Measurements from ENCODE around the gene NBAS. TPM values are rescaled to one million over a fixed set of nuclear protein-coding genes. Genes with fewer than 3 reads are reported as not detected.

The NBAS gene
- total RNA-seq, 1 experiment from 2014 or later = 32.5 TPM

- Mint-ChIP-seq H3K27me3 (ENCODE audit: low read depth) (no peaks in the 10 kb centered on the region), H3K4me3 (no peak overlapping the region), H3K4me1 (peaks cover 3 to 6% of the 10 kb centered on the region in 2 experiments), H3K9me3 (peaks cover 4 to 15% of the 10 kb centered on the region in 2 experiments), H3K27ac (no peak overlapping the region), H3K36me3 (ENCODE audit: insufficient read depth in 1 of 3, low read depth in 3 of 3) (peaks cover 3 to 16% (median 15%) of the 10 kb centered on the region in 3 experiments; a peak in 6 of 7 replicates)
- Histone ChIP-seq H3K9ac (ENCODE audit: extremely low read depth, insufficient read length, low read length) (no peak overlapping the region), H2BK15ac (ENCODE audit: low read depth, low read length) (no peak overlapping the region), H3K18ac (ENCODE audit: insufficient read length, low read depth, low read length) (no peak overlapping the region), H4K5ac (ENCODE audit: insufficient read length, low read depth, low read length) (peak overlapping the region; percentile 69), H3K27me3 (ENCODE audit: insufficient read depth, low read length) (no peaks in the 10 kb centered on the region), H3K4me2 (ENCODE audit: insufficient read depth, insufficient read length, low read length) (no peak overlapping the region), H3K79me1 (ENCODE audit: insufficient read depth, low read depth, low read length, poor library complexity, severe bottlenecking) (peaks cover 3% of the 10 kb centered on the region), H3T11ph (ENCODE audit: low read length) (no peak overlapping the region), H2AK5ac (ENCODE audit: insufficient read length, low read length) (no peak overlapping the region), H3K23ac (ENCODE audit: insufficient read length, low read depth, low read length) (peak overlapping the region; percentile 98), H3K14ac (ENCODE audit: insufficient read depth, low read length) (no peak overlapping the region), H3K27ac (ENCODE audit: insufficient read length, low read depth, low read length) (no peak overlapping the region), H4K20me1 (ENCODE audit: control insufficient read depth, insufficient read depth, insufficient read length) (no peaks in the 10 kb centered on the region), H3K4ac (ENCODE audit: low read depth, low read length) (no peak overlapping the region), H3K9me3 (ENCODE audit: control insufficient read depth, low read depth, low read length) (no peaks in the 10 kb centered on the region), H4K8ac (replicated peaks; ENCODE audit: insufficient read length, low read depth, low read length) (no peak overlapping the region), H3K56ac (ENCODE audit: insufficient read length, low read depth, low read length) (no peak overlapping the region), H2BK5ac (ENCODE audit: insufficient read length, low read length) (no peak overlapping the region), H4K91ac (ENCODE audit: insufficient read length, low read depth, low read length) (no peak overlapping the region), H2AFZ (ENCODE audit: low read length) (no peak overlapping the region), H3K79me2 (ENCODE audit: insufficient read depth, low read length) (no peaks in the 10 kb centered on the region), H3K23me2 (ENCODE audit: insufficient read length, low read depth, low read length, poor library complexity, severe bottlenecking) (no peaks in the 10 kb centered on the region), H2BK20ac (ENCODE audit: low read depth, low read length, poor library complexity, severe bottlenecking) (no peak overlapping the region), H2BK120ac (ENCODE audit: low read depth, low read length, poor library complexity, severe bottlenecking) (no peak overlapping the region), H2BK12ac (ENCODE audit: insufficient read length, low read depth, low read length) (no peak overlapping the region), H3K4me1 (ENCODE audit: insufficient read depth, low read length) (peaks cover 1% of the 10 kb centered on the region; the same call in 1 of the 2 replicates)
- no peak for DNase-seq
- no peak for TF ChIP-seq CTCF (conservative IDR thresholded peaks at IDR 0.05)
- no CpG with 5 or more reads among the region's 5 CpGs for WGBS (ENCODE audit: extremely low coverage, insufficient read length, low lambda C conversion rate)
Measured at GRCh38 chr2:15246870-15247269, 314.3 kb downstream of the NBAS start.
